Measurements from ENCODE around the gene MEF2B. TPM values are rescaled to one million over a fixed set of nuclear protein-coding genes. Genes with fewer than 3 reads are reported as not detected.

Gene MEF2B
- total RNA-seq, 1 experiment from 2014 or later = 1.3 TPM

DNA sequence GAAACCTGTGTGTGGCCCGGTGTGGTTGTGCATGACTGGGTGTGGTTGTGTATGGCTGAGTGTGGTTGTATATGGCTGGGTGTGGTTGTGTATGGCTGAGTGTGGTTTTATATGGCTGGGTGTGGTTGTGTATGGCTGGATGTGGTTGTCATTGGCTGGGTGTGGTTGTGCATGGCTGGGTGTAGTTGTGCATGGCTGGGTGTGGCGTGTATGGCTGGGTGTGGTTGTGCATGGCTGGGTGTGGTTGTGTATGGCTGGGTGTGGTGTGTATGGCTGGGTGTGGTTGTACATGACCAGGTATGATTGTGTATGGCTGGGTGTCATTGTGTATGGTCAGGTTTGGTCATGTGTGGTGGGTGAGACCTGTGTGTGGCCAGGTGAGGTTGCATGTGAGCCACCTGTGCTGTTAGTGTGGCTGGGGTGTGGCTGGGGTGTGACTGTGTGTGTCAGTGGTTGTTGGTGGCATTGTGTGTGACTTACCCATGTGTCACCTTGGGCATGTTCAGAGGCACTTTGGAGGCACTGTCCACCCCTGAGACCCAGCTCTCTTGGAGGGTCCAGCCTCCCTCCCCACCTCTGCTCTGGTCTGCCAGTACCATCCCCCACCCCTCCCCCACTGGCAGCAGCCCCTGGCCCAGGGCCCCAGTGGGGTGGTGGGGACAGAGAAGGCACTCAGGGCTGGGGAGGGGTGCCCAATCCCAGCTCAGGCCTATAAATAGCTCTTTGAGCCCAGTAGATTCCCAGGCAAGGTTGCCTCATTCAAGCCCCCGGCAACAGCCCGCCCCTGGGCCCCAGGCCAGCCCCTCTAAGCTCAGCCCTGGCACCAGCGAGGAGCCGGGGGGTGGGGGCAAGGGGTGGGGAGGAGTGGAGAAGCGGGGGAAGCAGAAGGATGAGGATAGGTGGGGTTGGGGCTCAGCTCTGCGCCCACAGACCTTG, 37.8 kb upstream of the MEF2B start:
- no peak for DNase-seq
- H3K23ac ChIP-seq (ENCODE audit: insufficient read length, low read depth, low read length) = no peak overlapping the region

More for the DNA sequence above, 37.8 kb upstream of the MEF2B start:
- no peak overlapping the region for H3K4ac ChIP-seq (ENCODE audit: low read depth, low read length)
- no CpG with 5 or more reads among the region's 8 CpGs for WGBS (ENCODE audit: extremely low coverage, insufficient read length, low lambda C conversion rate)
- no peak overlapping the region for H2BK5ac ChIP-seq (ENCODE audit: insufficient read length, low read length)
- H2BK20ac ChIP-seq (ENCODE audit: low read depth, low read length, poor library complexity, severe bottlenecking) = no peak overlapping the region
- H3K56ac ChIP-seq (ENCODE audit: insufficient read length, low read depth, low read length) = no peak overlapping the region
- H4K5ac ChIP-seq (ENCODE audit: insufficient read length, low read depth, low read length) = no peak overlapping the region
- no peaks in the 10 kb centered on the region for H3K79me2 ChIP-seq (ENCODE audit: insufficient read depth, low read length)
- H3K27me3 Mint-ChIP-seq (ENCODE audit: low read depth) = peaks cover 94% of the 10 kb centered on the region
- H3K9me3 Mint-ChIP-seq = peaks cover 0 to 9% of the 10 kb centered on the region in 2 experiments; a peak in 3 of 5 replicates
- no peak overlapping the region for H3K27ac ChIP-seq (ENCODE audit: insufficient read length, low read depth, low read length)
- peaks cover 39% of the 10 kb centered on the region; the same call in 1 of the 2 replicates for H3K27me3 ChIP-seq (ENCODE audit: insufficient read depth, low read length)
- no peak overlapping the region for H3K14ac ChIP-seq (ENCODE audit: insufficient read depth, low read length)
- H2BK15ac ChIP-seq (ENCODE audit: low read depth, low read length) = no peak overlapping the region
- no peak overlapping the region for H2AK5ac ChIP-seq (ENCODE audit: insufficient read length, low read length)
- H3K36me3 Mint-ChIP-seq (ENCODE audit: insufficient read depth in 1 of 3, low read depth in 3 of 3) = no peaks in the 10 kb centered on the region; a peak in 2 of 7 replicates
- H3K9me3 ChIP-seq (ENCODE audit: control insufficient read depth, low read depth, low read length) = no peaks in the 10 kb centered on the region
- H4K20me1 ChIP-seq (ENCODE audit: control insufficient read depth, insufficient read depth, insufficient read length) = no peaks in the 10 kb centered on the region
- no peak overlapping the region for H3K18ac ChIP-seq (ENCODE audit: insufficient read length, low read depth, low read length)
- H2BK12ac ChIP-seq (ENCODE audit: insufficient read length, low read depth, low read length) = no peak overlapping the region
- H3K9ac ChIP-seq (ENCODE audit: extremely low read depth, insufficient read length, low read length) = no peak overlapping the region
- H3K4me1 Mint-ChIP-seq = peaks cover 6 to 27% of the 10 kb centered on the region in 2 experiments
- no peak overlapping the region for H4K8ac ChIP-seq (replicated peaks; ENCODE audit: insufficient read length, low read depth, low read length)
- H3K23me2 ChIP-seq (ENCODE audit: insufficient read length, low read depth, low read length, poor library complexity, severe bottlenecking) = peaks cover 7% of the 10 kb centered on the region
- H3K27ac Mint-ChIP-seq = no peak overlapping the region
- no peak overlapping the region for H4K91ac ChIP-seq (ENCODE audit: insufficient read length, low read depth, low read length)
- TF ChIP-seq, protein P1, sequence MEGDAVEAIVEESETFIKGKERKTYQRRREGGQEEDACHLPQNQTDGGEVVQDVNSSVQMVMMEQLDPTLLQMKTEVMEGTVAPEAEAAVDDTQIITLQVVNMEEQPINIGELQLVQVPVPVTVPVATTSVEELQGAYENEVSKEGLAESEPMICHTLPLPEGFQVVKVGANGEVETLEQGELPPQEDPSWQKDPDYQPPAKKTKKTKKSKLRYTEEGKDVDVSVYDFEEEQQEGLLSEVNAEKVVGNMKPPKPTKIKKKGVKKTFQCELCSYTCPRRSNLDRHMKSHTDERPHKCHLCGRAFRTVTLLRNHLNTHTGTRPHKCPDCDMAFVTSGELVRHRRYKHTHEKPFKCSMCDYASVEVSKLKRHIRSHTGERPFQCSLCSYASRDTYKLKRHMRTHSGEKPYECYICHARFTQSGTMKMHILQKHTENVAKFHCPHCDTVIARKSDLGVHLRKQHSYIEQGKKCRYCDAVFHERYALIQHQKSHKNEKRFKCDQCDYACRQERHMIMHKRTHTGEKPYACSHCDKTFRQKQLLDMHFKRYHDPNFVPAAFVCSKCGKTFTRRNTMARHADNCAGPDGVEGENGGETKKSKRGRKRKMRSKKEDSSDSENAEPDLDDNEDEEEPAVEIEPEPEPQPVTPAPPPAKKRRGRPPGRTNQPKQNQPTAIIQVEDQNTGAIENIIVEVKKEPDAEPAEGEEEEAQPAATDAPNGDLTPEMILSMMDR (conservative IDR thresholded peaks at IDR 0.05) = no peak
- no peak overlapping the region; a peak in 1 of 5 replicates for H3K4me3 Mint-ChIP-seq
- no peak overlapping the region for H3T11ph ChIP-seq (ENCODE audit: low read length)
- H2BK120ac ChIP-seq (ENCODE audit: low read depth, low read length, poor library complexity, severe bottlenecking) = no peak overlapping the region
- H3K4me2 ChIP-seq (ENCODE audit: insufficient read depth, insufficient read length, low read length) = no peak overlapping the region
- H2AFZ ChIP-seq (ENCODE audit: low read length) = no peak overlapping the region
- H3K79me1 ChIP-seq (ENCODE audit: insufficient read depth, low read depth, low read length, poor library complexity, severe bottlenecking) = no peaks in the 10 kb centered on the region
- H3K4me1 ChIP-seq (ENCODE audit: insufficient read depth, low read length) = no peaks in the 10 kb centered on the region

Data from H9 (cell line).